Right lobe of liver (tissue), 6 donors: ENCODE measurements around the gene GNAZ. TPM values are rescaled to one million over a fixed set of nuclear protein-coding genes. Genes with fewer than 3 reads are reported as not detected.

Experiments used
- ATAC-seq, 4 donors: fragments of 200-7000 bp; cut with Tn5 transposase; one replicate each; pipeline ENCODE4 v1.9.1; 2020; ENCODE audit warnings: mild to moderate bottlenecking in 4 of 4, moderate library complexity in 4 of 4
- DNase-seq, 3 donors: peaks; one replicate each; pipeline ENCODE4 v3.0.0-alpha.2; 2020
- H3K27ac ChIP-seq, 3 donors: fragments of 200-600 bp; one replicate each; pipeline ENCODE4 v1.8.0; 2022
- H3K27me3 ChIP-seq, 2 donors: fragments of 200-600 bp; one replicate each; pipeline ENCODE4 v1.8.0; 2022
- H3K36me3 ChIP-seq, 4 donors: fragments of 200-600 bp; sonication (generic) in 1 of 4; one replicate each; pipeline versions ENCODE4 v1.5.1 to v1.8.0; 2017 to 2022; ENCODE audit warnings: control low read depth in 1 of 4
- H3K4me1 ChIP-seq, 4 donors: fragments of 200-600 bp; sonication (generic) in 1 of 4; one replicate each; pipeline versions ENCODE4 v1.5.1 to v1.8.0; 2017 to 2022; ENCODE audit warnings: control low read depth in 1 of 4
- H3K4me3 ChIP-seq, 3 donors: fragments of 200-600 bp; one replicate each; pipeline ENCODE4 v1.8.0; 2022
- H3K9me3 ChIP-seq, 4 donors: fragments of 200-600 bp; sonication (generic) in 1 of 4; one replicate each; pipeline versions ENCODE4 v1.5.1 to v1.8.0; 2017 to 2022; ENCODE audit warnings: control low read depth in 1 of 4
- CTCF ChIP-seq, 4 donors: fragments of 200-600 bp in 3 of 4; fragments of 450-650 bp in 1 of 4; IDR thresholded peaks; one replicate each; pipeline versions ENCODE4 v1.5.1 to v1.8.0; 2016 to 2022; ENCODE audit warnings: antibody characterized with exemption in 4 of 4, mild to moderate bottlenecking in 2 of 4
- POLR2A ChIP-seq: fragments of 450-650 bp; IDR thresholded peaks from one replicate; pipeline ENCODE4 v1.6.1; 2017; ENCODE audit warnings: antibody characterized with exemption, mild to moderate bottlenecking
- WGBS: methylation state at CpG from one replicate; pipeline ENCODE4 v1.1.6; 2018; ENCODE audit warnings: low coverage, low lambda C conversion rate; ENCODE audit not compliant: insufficient coverage; ENCODE audit errors: missing lambda C conversion rate; 5-methylcytosine and 5-hydroxymethylcytosine counted together
- intact Hi-C, 2 donors: fragments of 100-400 bp; cut with DNase I; formaldehyde crosslinking; loops; one replicate each; pipeline versions ENCODE4 v1.11.2 to v1.14.1; 2022
- total RNA-seq, 6 experiments: library from RNA; depleted of rRNA in 2 of 6; stranded (reverse); fragments of >200 nt in 2 of 6; fragmentation: NEBNext Ultra II Directional in 3 of 6; extraction: Animal tissue kit (Norgen Biotek cat#: 25700) in 3 of 6; gene quantifications; one replicate each; pipeline versions ENCODE4 v1.1.0 to v1.2.4, GENCODE V29; 2016 to 2023
- donor health status: DM: no; HTN: yes; CAD: no.
- donor health status: DM: no; HTN: no; CAD: no.
- donor health status: DM: no; HTN: no; CAD: no.
- donor health status: DM: no; HTN: yes; CAD: no.
- donor health status: DM: no; HTN: yes; CAD: no.

GNAZ gene
- total RNA-seq, 6 experiments from 2014 or later, result 0.15 to 1.5 (median 0.53) TPM

- H3K36me3 ChIP-seq, result no peaks in the 10 kb centered on the region
- H3K4me1 ChIP-seq, result no peaks in the 10 kb centered on the region
- intact Hi-C loops, result no loop called here
- no peak for DNase-seq
- no peaks in the 10 kb centered on the region for H3K27me3 ChIP-seq
- H3K9me3 ChIP-seq, result no peaks in the 10 kb centered on the region
- WGBS, result no CpG with 5 or more reads among the region's 12 CpGs
- TF ChIP-seq CTCF (IDR thresholded peaks at IDR 0.05) (no peak), POLR2A (no peak)
- no peak for ATAC-seq
- H3K4me3 ChIP-seq, result no peak overlapping the region
- H3K27ac ChIP-seq, result no peak overlapping the region
Measured at GRCh38 chr22:23086263-23086662, 15.9 kb downstream of the GNAZ start.

GRCh38 chr22:23086787-23087186 is 16.5 kb downstream of the GNAZ start:
- H3K4me3 ChIP-seq, result no peak overlapping the region
- no peak for TF ChIP-seq POLR2A
- no peaks in the 10 kb centered on the region for H3K27me3 ChIP-seq
- intact Hi-C loops, result no loop called here
- H3K4me1 ChIP-seq, result no peaks in the 10 kb centered on the region
- no peak for DNase-seq
- ATAC-seq, result peak in 3 of 4 donors; percentile 41 to 49 (median 46)
- H3K9me3 ChIP-seq, result no peaks in the 10 kb centered on the region
- whole genome bisulfite sequencing, result 77% methylated on average over 8 of the region's 10 CpGs
- no peaks in the 10 kb centered on the region for H3K36me3 ChIP-seq
- no peak overlapping the region for H3K27ac ChIP-seq

DNA sequence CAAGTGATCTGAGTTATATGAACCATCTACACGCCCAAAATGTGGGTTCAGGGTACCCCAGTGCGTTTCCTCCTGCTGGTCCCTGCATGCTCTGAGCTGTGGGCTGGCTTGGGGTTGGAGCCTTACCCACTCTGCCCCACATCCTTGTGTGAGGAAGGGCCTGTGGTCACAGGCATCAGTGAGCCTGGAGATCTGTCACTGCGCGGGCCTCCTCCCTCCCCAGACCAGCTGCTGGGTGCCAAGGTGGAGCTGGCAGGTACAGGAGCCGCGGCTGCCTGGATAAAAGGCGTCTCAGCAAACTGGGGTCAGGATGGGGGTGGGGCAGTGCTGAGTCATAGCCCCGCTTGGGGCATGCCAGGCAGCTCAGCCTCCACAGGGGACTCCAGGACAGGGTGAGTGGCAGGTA is 17.9 kb downstream of the GNAZ start:
- no peak for DNase-seq
- Histone ChIP-seq H3K27ac (no peak overlapping the region), H3K27me3 (no peaks in the 10 kb centered on the region), H3K4me1 (no peaks in the 10 kb centered on the region), H3K9me3 (no peaks in the 10 kb centered on the region), H3K4me3 (no peak overlapping the region), H3K36me3 (no peaks in the 10 kb centered on the region)
- ATAC-seq, result peak in 1 of 4 donors; percentile 32
- no CpG with 5 or more reads among the region's 8 CpGs for WGBS
- intact Hi-C loops, result no loop called here
- TF ChIP-seq CTCF (IDR thresholded peaks at IDR 0.05) (no peak), POLR2A (no peak)

- no peak for TF ChIP-seq POLR2A
- WGBS, result no CpG with 5 or more reads among the region's 10 CpGs
- H3K9me3 ChIP-seq, result no peaks in the 10 kb centered on the region
- DNase-seq, result no peak
- no peaks in the 10 kb centered on the region for H3K27me3 ChIP-seq
- ATAC-seq, result no peak
- H3K4me3 ChIP-seq, result no peak overlapping the region
- H3K27ac ChIP-seq, result no peak overlapping the region
- H3K36me3 ChIP-seq, result no peaks in the 10 kb centered on the region
- intact Hi-C loops, result no loop called here
- no peaks in the 10 kb centered on the region for H3K4me1 ChIP-seq
Measured at GRCh38 chr22:23089010-23089409, 18.7 kb downstream of the GNAZ start.

DNA sequence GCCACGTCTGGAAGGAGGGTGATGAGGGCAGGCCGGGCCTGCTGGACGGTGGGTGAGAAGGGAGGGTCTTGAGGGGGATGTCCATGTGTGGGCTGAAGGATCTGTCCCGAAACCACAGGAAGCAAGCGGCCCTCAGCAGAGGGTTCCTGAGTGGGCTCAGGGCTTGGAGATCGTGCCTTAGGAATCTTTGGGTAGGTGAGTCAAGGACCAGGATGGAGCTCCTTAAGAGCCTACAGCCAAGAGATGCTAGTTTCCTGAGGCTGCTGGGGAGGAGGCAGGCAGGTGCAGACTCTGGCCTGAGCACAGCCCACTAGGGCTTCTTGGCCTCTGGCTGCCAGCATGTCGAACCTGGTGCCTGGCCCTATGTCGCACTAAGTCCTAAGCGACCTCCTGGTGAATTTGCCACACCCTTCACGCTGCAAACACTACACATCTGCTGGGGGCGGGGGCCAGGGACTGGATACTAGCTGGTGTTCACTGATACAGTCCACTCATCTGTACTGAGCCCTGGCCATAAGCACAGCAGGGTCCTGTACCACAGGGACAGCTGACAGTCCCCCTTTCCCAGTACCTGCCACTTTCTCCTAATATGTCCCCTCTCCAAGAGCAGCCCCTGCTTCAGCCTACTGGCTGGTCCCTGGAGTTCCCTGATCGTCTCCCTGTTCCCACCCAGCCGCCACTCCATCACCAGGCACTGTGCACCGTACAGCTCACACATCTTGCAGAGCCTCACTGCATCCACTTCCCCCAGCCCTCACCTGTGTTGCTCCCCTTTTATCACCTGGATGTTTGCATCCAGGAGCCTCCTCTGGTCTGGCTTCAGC is 19.5 kb downstream of the GNAZ start:
- intact Hi-C loops, result no loop called here
- no peak for ATAC-seq

More for the DNA sequence above, 19.5 kb downstream of the GNAZ start:
- H3K4me3 ChIP-seq, result no peak overlapping the region
- no peaks in the 10 kb centered on the region for H3K4me1 ChIP-seq
- H3K27me3 ChIP-seq, result no peaks in the 10 kb centered on the region
- no peaks in the 10 kb centered on the region for H3K9me3 ChIP-seq
- H3K27ac ChIP-seq, result no peak overlapping the region
- no peak for TF ChIP-seq CTCF (IDR thresholded peaks at IDR 0.05)
- TF ChIP-seq POLR2A, result no peak
- WGBS, result 92% methylated on average over 4 of the region's 14 CpGs
- no peak for DNase-seq
- H3K36me3 ChIP-seq, result no peaks in the 10 kb centered on the region
